NT2/D1 (cell line): Measurements from ENCODE around the gene BGLAP.

Experiments
- SUZ12 ChIP-seq: IDR thresholded peaks from 2 replicates; pipeline ENCODE4 v1.6.1; 2011; ENCODE audit not compliant: insufficient read length, insufficient read depth; ENCODE audit errors: extremely low read depth
- YY1 ChIP-seq: IDR thresholded peaks from 2 replicates; pipeline ENCODE4 v1.6.1; 2011; ENCODE audit not compliant: insufficient read length, insufficient read depth
- ZNF274 ChIP-seq: IDR thresholded peaks from 2 replicates; pipeline ENCODE4 v1.6.1; 2011; ENCODE audit warnings: mild to moderate bottlenecking, low read depth, low read length

DNA sequence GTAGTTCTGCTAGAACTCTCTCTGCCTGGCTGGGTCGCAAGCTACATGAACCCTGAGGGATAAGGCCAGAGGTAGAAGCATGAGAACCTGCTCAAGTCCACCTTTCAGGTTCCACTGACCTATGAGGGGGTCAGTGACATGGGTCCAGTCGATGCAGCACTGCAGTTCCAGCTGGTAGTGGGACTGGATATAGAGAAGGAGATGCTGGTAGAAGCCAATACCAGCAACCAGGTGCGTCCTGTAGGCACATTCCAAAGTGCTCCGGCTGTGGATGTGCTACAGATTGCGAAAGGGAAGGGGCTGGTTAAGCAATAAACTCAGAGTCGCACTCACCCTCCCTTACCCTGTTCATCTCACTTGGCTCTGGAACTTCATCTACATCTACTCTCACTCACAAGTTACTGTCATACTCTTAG lies 35.0 kb downstream of the BGLAP start:
- no peak for TF ChIP-seq ZNF274
- no peak for TF ChIP-seq YY1
- TF ChIP-seq SUZ12, result no peak
